ENCODE measurements around the gene C2.
"Not testable (repeated sequence)": the region's sequence is repeated elsewhere in the genome, so short reads cannot be mapped to it uniquely, and the experiment has no call there.

C2 gene

GRCh38 chr6:31930962-31931361 is 3.4 kb downstream of the C2 start:
- no peak overlapping the region for H3K4me3 ChIP-seq (ENCODE audit: low read depth, low read length)
- no peak for DNase-seq (ENCODE audit: low read depth, low spot score)
- POLR2A ChIA-PET = no interaction called here
- no peak for TF ChIP-seq CTCF (IDR thresholded peaks at IDR 0.05; ENCODE audit: insufficient read depth, low read length, missing control alignments)
- CTCF ChIA-PET = interaction anchor here (1.0 to 1.7 kb wide), 3 partner anchors 11 to 22 kb away, joined by 3 to 5 read pairs (median 4); no protein-coding TSS in a partner anchor

- POLR2A ChIA-PET; DNase-seq (ENCODE audit: low read depth, low spot score); CTCF ChIA-PET; H3K4me3 ChIP-seq (ENCODE audit: low read depth, low read length): not testable (repeated sequence)
Measured at GRCh38 chr6:31932137-31932536, 4.6 kb downstream of the C2 start.

- ChIA-PET POLR2A (no interaction called here), CTCF (no interaction called here)
- no peak for TF ChIP-seq CTCF (IDR thresholded peaks at IDR 0.05; ENCODE audit: insufficient read depth, low read length, missing control alignments)
- DNase-seq (ENCODE audit: low read depth, low spot score) = no peak
- H3K4me3 ChIP-seq (ENCODE audit: low read depth, low read length) = no peak overlapping the region
Measured at GRCh38 chr6:31933537-31933936, 6.0 kb downstream of the C2 start.

GRCh38 chr6:31935021-31935420 is 7.5 kb downstream of the C2 start:
- ChIA-PET CTCF (interaction anchor here (0.7 to 1.3 kb wide), 4 partner anchors 11 to 18 kb away, joined by 3 to 4 read pairs (median 4); partner anchors contain the start of gene CFB), POLR2A (no interaction called here)
- TF ChIP-seq CTCF (IDR thresholded peaks at IDR 0.05; ENCODE audit: insufficient read depth, low read length, missing control alignments) = no peak
- H3K4me3 ChIP-seq (ENCODE audit: low read depth, low read length) = no peak overlapping the region
- DNase-seq (ENCODE audit: low read depth, low spot score) = no peak

GRCh38 chr6:31935823-31936222 is 8.3 kb downstream of the C2 start:
- no peak for TF ChIP-seq CTCF (IDR thresholded peaks at IDR 0.05; ENCODE audit: insufficient read depth, low read length, missing control alignments)
- POLR2A ChIA-PET = no interaction called here
- H3K4me3 ChIP-seq (ENCODE audit: low read depth, low read length) = no peak overlapping the region
- CTCF ChIA-PET = interaction anchor here (0.7 to 1.3 kb wide), 4 partner anchors 10 to 17 kb away, joined by 3 to 4 read pairs (median 4); partner anchors contain the start of gene CFB
- DNase-seq (ENCODE audit: low read depth, low spot score) = no peak

- CTCF ChIA-PET = interaction anchor here (1.4 to 6.1 kb wide), 3 partner anchors 11 to 20 kb away, joined by 3 to 94 read pairs (median 7); no protein-coding TSS in a partner anchor
- POLR2A ChIA-PET = no interaction called here
- no peak for TF ChIP-seq CTCF (IDR thresholded peaks at IDR 0.05; ENCODE audit: insufficient read depth, low read length, missing control alignments)
- no peak overlapping the region for H3K4me3 ChIP-seq (ENCODE audit: low read depth, low read length)
- no peak for DNase-seq (ENCODE audit: low read depth, low spot score)
Measured at GRCh38 chr6:31940256-31940664, 12.7 kb downstream of the C2 start.

- TF ChIP-seq CTCF (IDR thresholded peaks at IDR 0.05; ENCODE audit: insufficient read depth, low read length, missing control alignments) = no peak
- ChIA-PET CTCF (interaction anchor here (0.7 to 1.6 kb wide), 2 partner anchors 9 to 14 kb away, joined by 3 to 8 read pairs; no protein-coding TSS in a partner anchor), POLR2A (no interaction called here)
- DNase-seq (ENCODE audit: low read depth, low spot score) = no peak
- no peak overlapping the region for H3K4me3 ChIP-seq (ENCODE audit: low read depth, low read length)
Measured at GRCh38 chr6:31943742-31944141, 16.2 kb downstream of the C2 start.
